Measurements from ENCODE around the gene TET1. TPM values are rescaled to one million over a fixed set of nuclear protein-coding genes. Genes with fewer than 3 reads are reported as not detected.

TET1 gene
- total and polyA plus RNA-seq, 2 of the 13 experiments (the other 11 are each of a cell fraction or from before 2014, with no cell fraction given): 6.9 to 7.3 TPM

DNA sequence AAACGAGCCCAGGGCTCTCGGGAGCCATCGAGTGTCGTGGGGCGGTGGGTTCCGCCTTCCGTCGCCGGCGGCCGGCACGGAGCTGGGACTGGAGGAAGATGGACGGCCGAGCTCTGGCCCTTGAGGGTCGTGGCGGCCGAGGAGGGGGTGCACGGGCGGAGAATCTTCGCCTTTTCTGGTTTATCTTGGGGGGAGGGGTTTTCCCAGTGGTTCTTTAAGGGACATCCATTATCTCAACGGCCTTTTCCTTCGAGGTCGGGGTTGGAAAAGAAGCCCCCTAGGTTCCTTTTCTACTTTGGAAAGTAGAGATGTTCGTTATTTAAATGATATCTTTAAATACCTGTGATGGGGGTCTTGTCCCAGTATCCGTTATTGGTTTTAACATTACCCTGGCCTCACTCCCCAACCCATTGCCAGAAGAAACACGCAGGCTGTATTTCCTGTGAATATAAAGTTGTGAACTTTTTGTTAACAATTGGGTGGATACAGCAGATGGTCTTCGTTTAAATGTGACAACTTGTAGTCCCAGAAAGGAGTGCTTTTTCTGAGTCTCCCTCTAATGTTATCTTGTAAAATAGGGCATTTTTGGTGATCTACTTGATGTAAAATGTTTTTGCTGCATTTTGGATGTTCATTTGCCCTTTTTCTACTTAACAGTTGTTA is 161.7 kb downstream of the TET1 start (continued):
- TF ChIP-seq, protein P1, sequence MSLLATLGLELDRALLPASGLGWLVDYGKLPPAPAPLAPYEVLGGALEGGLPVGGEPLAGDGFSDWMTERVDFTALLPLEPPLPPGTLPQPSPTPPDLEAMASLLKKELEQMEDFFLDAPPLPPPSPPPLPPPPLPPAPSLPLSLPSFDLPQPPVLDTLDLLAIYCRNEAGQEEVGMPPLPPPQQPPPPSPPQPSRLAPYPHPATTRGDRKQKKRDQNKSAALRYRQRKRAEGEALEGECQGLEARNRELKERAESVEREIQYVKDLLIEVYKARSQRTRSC (CRISPR knock-in tag; IDR thresholded peaks at IDR 0.05; ENCODE audit: low read depth): 0 out of 2 replicates have a peak, but pooled peaks have one; percentile 29
- TF ChIP-seq GTF2F1 (IDR thresholded peaks at IDR 0.05; ENCODE audit: low read length): no peak
- no peak for TF ChIP-seq PHF5A (CRISPR knock-in tag; IDR thresholded peaks at IDR 0.05; ENCODE audit: low read depth, unreplicated experiment)
- no peak for TF ChIP-seq ZNF570 (CRISPR knock-in tag; IDR thresholded peaks at IDR 0.05; ENCODE audit: borderline replicate concordance)
- no peak; the same call in 1 of the 2 replicates for TF ChIP-seq KDM5B (CRISPR knock-in tag; IDR thresholded peaks at IDR 0.05; ENCODE audit: borderline replicate concordance)
- TF ChIP-seq, protein P2, sequence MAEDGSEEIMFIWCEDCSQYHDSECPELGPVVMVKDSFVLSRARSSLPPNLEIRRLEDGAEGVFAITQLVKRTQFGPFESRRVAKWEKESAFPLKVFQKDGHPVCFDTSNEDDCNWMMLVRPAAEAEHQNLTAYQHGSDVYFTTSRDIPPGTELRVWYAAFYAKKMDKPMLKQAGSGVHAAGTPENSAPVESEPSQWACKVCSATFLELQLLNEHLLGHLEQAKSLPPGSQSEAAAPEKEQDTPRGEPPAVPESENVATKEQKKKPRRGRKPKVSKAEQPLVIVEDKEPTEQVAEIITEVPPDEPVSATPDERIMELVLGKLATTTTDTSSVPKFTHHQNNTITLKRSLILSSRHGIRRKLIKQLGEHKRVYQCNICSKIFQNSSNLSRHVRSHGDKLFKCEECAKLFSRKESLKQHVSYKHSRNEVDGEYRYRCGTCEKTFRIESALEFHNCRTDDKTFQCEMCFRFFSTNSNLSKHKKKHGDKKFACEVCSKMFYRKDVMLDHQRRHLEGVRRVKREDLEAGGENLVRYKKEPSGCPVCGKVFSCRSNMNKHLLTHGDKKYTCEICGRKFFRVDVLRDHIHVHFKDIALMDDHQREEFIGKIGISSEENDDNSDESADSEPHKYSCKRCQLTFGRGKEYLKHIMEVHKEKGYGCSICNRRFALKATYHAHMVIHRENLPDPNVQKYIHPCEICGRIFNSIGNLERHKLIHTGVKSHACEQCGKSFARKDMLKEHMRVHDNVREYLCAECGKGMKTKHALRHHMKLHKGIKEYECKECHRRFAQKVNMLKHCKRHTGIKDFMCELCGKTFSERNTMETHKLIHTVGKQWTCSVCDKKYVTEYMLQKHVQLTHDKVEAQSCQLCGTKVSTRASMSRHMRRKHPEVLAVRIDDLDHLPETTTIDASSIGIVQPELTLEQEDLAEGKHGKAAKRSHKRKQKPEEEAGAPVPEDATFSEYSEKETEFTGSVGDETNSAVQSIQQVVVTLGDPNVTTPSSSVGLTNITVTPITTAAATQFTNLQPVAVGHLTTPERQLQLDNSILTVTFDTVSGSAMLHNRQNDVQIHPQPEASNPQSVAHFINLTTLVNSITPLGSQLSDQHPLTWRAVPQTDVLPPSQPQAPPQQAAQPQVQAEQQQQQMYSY (CRISPR knock-in tag; IDR thresholded peaks at IDR 0.05): no peak
- no peak for TF ChIP-seq SRSF4 (IDR thresholded peaks at IDR 0.05; ENCODE audit: low read depth, low read length, poor library complexity, severe bottlenecking)
- TF ChIP-seq, protein P3, sequence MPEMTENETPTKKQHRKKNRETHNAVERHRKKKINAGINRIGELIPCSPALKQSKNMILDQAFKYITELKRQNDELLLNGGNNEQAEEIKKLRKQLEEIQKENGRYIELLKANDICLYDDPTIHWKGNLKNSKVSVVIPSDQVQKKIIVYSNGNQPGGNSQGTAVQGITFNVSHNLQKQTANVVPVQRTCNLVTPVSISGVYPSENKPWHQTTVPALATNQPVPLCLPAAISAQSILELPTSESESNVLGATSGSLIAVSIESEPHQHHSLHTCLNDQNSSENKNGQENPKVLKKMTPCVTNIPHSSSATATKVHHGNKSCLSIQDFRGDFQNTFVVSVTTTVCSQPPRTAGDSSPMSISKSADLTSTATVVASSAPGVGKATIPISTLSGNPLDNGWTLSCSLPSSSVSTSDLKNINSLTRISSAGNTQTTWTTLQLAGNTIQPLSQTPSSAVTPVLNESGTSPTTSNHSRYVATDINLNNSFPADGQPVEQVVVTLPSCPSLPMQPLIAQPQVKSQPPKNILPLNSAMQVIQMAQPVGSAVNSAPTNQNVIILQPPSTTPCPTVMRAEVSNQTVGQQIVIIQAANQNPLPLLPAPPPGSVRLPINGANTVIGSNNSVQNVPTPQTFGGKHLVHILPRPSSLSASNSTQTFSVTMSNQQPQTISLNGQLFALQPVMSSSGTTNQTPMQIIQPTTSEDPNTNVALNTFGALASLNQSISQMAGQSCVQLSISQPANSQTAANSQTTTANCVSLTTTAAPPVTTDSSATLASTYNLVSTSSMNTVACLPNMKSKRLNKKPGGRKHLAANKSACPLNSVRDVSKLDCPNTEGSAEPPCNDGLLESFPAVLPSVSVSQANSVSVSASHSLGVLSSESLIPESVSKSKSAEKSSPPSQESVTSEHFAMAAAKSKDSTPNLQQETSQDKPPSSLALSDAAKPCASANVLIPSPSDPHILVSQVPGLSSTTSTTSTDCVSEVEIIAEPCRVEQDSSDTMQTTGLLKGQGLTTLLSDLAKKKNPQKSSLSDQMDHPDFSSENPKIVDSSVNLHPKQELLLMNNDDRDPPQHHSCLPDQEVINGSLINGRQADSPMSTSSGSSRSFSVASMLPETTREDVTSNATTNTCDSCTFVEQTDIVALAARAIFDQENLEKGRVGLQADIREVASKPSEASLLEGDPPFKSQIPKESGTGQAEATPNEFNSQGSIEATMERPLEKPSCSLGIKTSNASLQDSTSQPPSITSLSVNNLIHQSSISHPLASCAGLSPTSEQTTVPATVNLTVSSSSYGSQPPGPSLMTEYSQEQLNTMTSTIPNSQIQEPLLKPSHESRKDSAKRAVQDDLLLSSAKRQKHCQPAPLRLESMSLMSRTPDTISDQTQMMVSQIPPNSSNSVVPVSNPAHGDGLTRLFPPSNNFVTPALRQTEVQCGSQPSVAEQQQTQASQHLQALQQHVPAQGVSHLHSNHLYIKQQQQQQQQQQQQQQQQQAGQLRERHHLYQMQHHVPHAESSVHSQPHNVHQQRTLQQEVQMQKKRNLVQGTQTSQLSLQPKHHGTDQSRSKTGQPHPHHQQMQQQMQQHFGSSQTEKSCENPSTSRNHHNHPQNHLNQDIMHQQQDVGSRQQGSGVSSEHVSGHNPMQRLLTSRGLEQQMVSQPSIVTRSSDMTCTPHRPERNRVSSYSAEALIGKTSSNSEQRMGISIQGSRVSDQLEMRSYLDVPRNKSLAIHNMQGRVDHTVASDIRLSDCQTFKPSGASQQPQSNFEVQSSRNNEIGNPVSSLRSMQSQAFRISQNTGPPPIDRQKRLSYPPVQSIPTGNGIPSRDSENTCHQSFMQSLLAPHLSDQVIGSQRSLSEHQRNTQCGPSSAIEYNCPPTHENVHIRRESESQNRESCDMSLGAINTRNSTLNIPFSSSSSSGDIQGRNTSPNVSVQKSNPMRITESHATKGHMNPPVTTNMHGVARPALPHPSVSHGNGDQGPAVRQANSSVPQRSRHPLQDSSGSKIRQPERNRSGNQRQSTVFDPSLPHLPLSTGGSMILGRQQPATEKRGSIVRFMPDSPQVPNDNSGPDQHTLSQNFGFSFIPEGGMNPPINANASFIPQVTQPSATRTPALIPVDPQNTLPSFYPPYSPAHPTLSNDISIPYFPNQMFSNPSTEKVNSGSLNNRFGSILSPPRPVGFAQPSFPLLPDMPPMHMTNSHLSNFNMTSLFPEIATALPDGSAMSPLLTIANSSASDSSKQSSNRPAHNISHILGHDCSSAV (CRISPR knock-in tag; IDR thresholded peaks at IDR 0.05; ENCODE audit: borderline replicate concordance): no peak
- TF ChIP-seq ZNF383 (CRISPR knock-in tag; IDR thresholded peaks at IDR 0.05; ENCODE audit: borderline replicate concordance): no peak
- TF ChIP-seq, protein P4, sequence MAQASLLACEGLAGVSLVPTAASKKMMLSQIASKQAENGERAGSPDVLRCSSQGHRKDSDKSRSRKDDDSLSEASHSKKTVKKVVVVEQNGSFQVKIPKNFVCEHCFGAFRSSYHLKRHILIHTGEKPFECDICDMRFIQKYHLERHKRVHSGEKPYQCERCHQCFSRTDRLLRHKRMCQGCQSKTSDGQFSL (CRISPR knock-in tag; IDR thresholded peaks at IDR 0.05): no peak
- no peak for TF ChIP-seq TCF12 (IDR thresholded peaks at IDR 0.05)
- no peak for TF ChIP-seq TCF12 (CRISPR knock-in tag; IDR thresholded peaks at IDR 0.05)
- TF ChIP-seq, protein P5, sequence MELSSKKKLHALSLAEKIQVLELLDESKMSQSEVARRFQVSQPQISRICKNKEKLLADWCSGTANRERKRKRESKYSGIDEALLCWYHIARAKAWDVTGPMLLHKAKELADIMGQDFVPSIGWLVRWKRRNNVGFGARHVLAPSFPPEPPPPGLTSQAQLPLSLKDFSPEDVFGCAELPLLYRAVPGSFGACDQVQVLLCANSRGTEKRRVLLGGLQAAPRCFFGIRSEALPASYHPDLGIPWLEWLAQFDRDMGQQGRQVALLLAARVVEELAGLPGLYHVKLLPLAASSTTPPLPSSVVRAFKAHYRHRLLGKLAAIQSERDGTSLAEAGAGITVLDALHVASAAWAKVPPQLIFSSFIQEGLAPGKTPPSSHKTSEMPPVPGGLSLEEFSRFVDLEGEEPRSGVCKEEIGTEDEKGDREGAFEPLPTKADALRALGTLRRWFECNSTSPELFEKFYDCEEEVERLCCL (CRISPR knock-in tag; IDR thresholded peaks at IDR 0.05; ENCODE audit: borderline replicate concordance): no peak

Measured in HepG2 (cell line).